Stomach smooth muscle (tissue), 2 donors: ENCODE results near the gene TRIP13.

ENCODE experiments used
- H3K27ac ChIP-seq: one replicate; pipeline ENCODE4 v1.7.0; 2013; ENCODE audit warnings: mild to moderate bottlenecking, low read length, inconsistent platforms
- H3K27me3 ChIP-seq, 2 donors: one replicate each; pipeline ENCODE4 v1.7.0; 2013; ENCODE audit warnings: low read length in 2 of 2; ENCODE audit not compliant: insufficient read depth in 2 of 2, control insufficient read depth in 1 of 2
- H3K36me3 ChIP-seq, 2 donors: one replicate each; pipeline ENCODE4 v1.7.0; 2013; ENCODE audit warnings: low read length in 2 of 2; ENCODE audit not compliant: control insufficient read depth in 2 of 2, insufficient read depth in 2 of 2
- H3K4me1 ChIP-seq: one replicate; pipeline ENCODE4 v1.7.0; 2013; ENCODE audit warnings: low read length; ENCODE audit not compliant: control insufficient read depth, insufficient read depth
- H3K4me3 ChIP-seq, 2 donors: one replicate each; pipeline ENCODE4 v1.7.0; 2013; ENCODE audit warnings: low read length in 2 of 2
- H3K9ac ChIP-seq, 2 donors: one replicate each; pipeline ENCODE4 v1.7.0; 2013; ENCODE audit warnings: low read length in 2 of 2, mild to moderate bottlenecking in 1 of 2
- H3K9me3 ChIP-seq, 2 donors: one replicate each; pipeline ENCODE4 v1.7.0; 2013; ENCODE audit warnings: low read length in 2 of 2; ENCODE audit not compliant: control insufficient read depth in 2 of 2
- donor health status: healthy.
- donor health status: Pancreatic carcinoma.

Gene TRIP13

DNA sequence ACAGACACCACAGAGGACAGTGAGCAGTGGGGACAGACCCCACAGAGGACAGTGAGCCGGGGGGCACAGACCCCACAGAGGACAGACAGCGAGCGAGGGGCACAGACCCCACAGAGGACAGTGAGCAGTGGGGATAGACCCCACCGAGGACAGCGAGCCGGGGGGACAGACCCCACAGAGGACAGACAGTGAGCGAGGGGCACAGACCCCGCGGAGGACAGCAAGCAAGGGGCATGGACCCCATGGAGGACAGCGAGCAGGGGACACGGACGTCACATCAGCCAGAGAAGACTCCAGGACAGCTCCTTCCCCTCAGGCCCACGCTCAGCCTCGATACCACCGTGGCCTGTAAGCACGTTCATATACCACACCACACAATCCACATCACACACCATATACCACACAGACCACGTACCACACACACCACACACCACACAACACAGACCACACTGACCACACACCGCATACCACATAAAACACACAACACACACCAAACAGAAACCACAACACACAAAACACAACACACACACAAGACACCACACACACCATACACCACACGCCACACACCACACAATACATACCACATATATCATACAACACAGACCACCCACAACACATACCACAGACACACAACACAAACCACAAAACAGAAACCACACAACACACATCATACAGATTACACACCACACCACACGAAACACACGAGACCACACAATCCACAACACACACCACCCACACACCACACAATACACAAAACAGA lies 36.7 kb upstream of the TRIP13 start:
- peaks cover 0 to 3% of the 10 kb centered on the region in 2 donors for H3K36me3 ChIP-seq
- H3K27ac ChIP-seq, result no peak overlapping the region
- H3K4me1 ChIP-seq, result no peaks in the 10 kb centered on the region
- no peaks in the 10 kb centered on the region for H3K9me3 ChIP-seq
- H3K9ac ChIP-seq, result no peak overlapping the region
- peaks cover 5 to 9% of the 10 kb centered on the region in 2 donors for H3K27me3 ChIP-seq
- H3K4me3 ChIP-seq, result no peak overlapping the region

GRCh38 chr5:856531-857425 lies 35.9 kb upstream of the TRIP13 start:
- Histone ChIP-seq H3K36me3 (peaks cover 0 to 3% of the 10 kb centered on the region in 2 donors), H3K4me1 (no peaks in the 10 kb centered on the region), H3K27ac (no peak overlapping the region), H3K9me3 (no peaks in the 10 kb centered on the region), H3K4me3 (no peak overlapping the region), H3K9ac (no peak overlapping the region), H3K27me3 (peaks cover 5 to 8% of the 10 kb centered on the region in 2 donors)

GRCh38 chr5:858726-859125 lies 34.0 kb upstream of the TRIP13 start:
- Histone ChIP-seq H3K4me1 (no peaks in the 10 kb centered on the region), H3K9me3 (no peaks in the 10 kb centered on the region), H3K36me3 (peaks cover 9 to 17% of the 10 kb centered on the region in 2 donors), H3K4me3 (no peak overlapping the region), H3K27me3 (no peaks in the 10 kb centered on the region), H3K9ac (no peak overlapping the region), H3K27ac (no peak overlapping the region)

DNA sequence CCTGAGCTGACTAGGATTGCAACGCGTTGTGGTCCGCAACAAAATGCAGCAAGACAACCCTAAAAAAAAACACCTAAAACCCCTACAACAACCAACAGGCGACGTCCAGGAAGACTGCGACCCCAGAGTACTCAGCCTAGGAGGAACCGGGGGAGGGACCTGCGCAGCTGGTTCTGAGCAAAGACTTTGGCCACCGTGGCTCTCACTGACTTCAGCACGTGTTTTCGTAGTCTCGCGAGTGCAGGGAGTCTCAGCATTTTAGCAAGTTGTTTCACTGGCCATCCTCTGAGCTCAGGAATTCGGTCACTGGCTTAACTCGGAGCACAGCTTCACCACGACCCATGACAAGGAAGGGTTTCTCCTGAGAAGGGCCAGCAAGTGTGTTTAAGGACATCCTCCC lies 33.3 kb upstream of the TRIP13 start:
- H3K9me3 ChIP-seq, result no peaks in the 10 kb centered on the region
- H3K9ac ChIP-seq, result no peak overlapping the region
- H3K27me3 ChIP-seq, result no peaks in the 10 kb centered on the region
- no peak overlapping the region for H3K27ac ChIP-seq
- no peak overlapping the region for H3K4me3 ChIP-seq
- peaks cover under 1% of the 10 kb centered on the region for H3K4me1 ChIP-seq
- peaks cover 13 to 23% of the 10 kb centered on the region in 2 donors for H3K36me3 ChIP-seq

GRCh38 chr5:859798-860296 lies 32.8 kb upstream of the TRIP13 start:
- no peak overlapping the region for H3K9ac ChIP-seq
- H3K4me3 ChIP-seq, result no peak overlapping the region
- H3K4me1 ChIP-seq, result peaks cover 3% of the 10 kb centered on the region
- no peaks in the 10 kb centered on the region for H3K9me3 ChIP-seq
- H3K36me3 ChIP-seq, result peaks cover 16 to 27% of the 10 kb centered on the region in 2 donors
- no peaks in the 10 kb centered on the region for H3K27me3 ChIP-seq
- no peak overlapping the region for H3K27ac ChIP-seq

- H3K4me1 ChIP-seq, result peaks cover 3% of the 10 kb centered on the region
These were observed 32.1 kb upstream of the TRIP13 start for GRCh38 chr5:860506-861150.

DNA sequence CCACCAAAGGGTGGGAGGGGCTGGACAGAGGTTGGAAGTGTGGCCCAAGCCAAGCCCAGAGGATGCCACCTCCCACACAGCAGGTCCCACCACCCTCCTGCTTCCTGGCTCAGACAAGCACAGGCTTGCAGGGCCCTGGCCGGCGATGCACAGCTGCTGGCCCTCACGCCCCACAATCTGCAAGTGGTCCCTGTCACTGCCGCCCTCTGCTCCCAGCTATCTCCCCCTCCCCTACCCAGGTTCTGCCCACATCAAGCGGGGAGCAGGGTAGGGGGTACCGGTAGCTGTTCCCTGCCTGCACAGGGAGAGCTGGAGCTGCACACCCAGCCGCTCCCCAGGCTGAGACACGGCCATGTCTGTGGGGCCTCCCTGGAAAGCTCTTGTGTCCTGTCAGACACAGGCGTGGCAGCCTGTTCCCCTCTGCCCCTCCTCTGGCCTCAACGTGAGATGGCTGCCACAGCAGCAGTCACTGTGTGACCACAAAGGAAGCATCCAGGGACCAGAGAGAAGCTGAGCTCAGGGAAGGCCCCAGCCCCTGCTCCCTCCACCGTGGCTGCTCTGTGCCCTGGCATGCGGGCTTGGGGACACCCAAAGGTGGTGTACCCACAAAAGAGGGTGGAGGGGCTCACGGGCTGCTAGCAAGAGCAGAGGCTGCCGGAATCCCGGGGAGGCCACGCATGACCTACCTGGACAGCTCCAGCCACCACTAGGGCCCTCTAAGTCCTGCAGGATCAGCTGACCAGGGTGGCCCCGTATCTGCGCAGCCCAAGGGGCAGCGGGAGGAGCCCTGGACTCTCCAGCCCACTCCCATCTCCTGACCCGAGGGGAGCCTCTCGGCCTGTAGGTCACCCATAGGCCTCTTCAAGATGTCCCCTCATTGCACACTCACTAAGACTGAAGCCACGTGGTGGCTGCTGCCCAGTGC lies 31.0 kb upstream of the TRIP13 start:
- H3K4me1 ChIP-seq, result peaks cover 3% of the 10 kb centered on the region
- H3K4me3 ChIP-seq, result no peak overlapping the region
- H3K27me3 ChIP-seq, result no peaks in the 10 kb centered on the region
- peaks cover 20 to 36% of the 10 kb centered on the region in 2 donors for H3K36me3 ChIP-seq
- H3K27ac ChIP-seq, result no peak overlapping the region
- no peaks in the 10 kb centered on the region for H3K9me3 ChIP-seq
- no peak overlapping the region for H3K9ac ChIP-seq

More at GRCh38 chr5:860506-861150, 32.1 kb upstream of the TRIP13 start:
- H3K9me3 ChIP-seq, result no peaks in the 10 kb centered on the region
- no peak overlapping the region for H3K27ac ChIP-seq
- no peak overlapping the region for H3K9ac ChIP-seq
- no peak overlapping the region for H3K4me3 ChIP-seq
- H3K36me3 ChIP-seq, result peaks cover 16 to 31% of the 10 kb centered on the region in 2 donors
- no peaks in the 10 kb centered on the region for H3K27me3 ChIP-seq

GRCh38 chr5:862367-863243 lies 30.1 kb upstream of the TRIP13 start:
- H3K9ac ChIP-seq, result no peak overlapping the region
- H3K27ac ChIP-seq, result no peak overlapping the region
- H3K27me3 ChIP-seq, result no peaks in the 10 kb centered on the region
- peaks cover 3% of the 10 kb centered on the region for H3K4me1 ChIP-seq
- H3K4me3 ChIP-seq, result no peak overlapping the region
- H3K9me3 ChIP-seq, result no peaks in the 10 kb centered on the region
- peaks cover 20 to 40% of the 10 kb centered on the region in 2 donors for H3K36me3 ChIP-seq

DNA sequence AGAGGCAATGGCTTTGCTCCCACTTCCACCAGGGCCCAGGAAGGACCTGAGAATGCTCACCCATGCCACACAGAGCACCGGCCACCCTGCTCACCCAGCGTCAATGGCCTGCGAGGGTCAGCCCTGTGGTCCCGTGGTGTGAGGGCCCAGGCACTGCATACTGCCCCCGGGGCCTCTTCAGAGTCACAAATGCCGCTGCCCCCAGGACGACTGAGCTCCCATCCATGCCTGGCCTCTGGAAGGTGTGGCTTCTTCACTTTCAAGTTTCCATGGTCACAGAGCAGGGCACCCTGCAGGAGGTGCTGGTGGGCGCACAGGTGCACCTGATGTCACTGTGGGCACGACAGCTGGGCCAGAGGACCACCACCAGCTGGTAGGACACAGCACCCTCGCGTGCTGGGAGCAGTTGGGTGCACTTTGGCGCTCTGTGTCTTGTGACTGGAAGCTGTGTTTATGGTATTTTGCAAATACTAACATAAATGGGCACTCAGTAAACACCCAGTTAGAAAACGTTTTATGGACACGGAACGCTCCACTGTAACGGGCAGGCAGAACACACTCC lies 29.4 kb upstream of the TRIP13 start:
- H3K27me3 ChIP-seq, result no peaks in the 10 kb centered on the region
- peaks cover 3% of the 10 kb centered on the region for H3K4me1 ChIP-seq
- no peak overlapping the region for H3K27ac ChIP-seq
- no peak overlapping the region for H3K4me3 ChIP-seq
- H3K9me3 ChIP-seq, result no peaks in the 10 kb centered on the region
- H3K36me3 ChIP-seq, result peaks cover 24 to 45% of the 10 kb centered on the region in 2 donors
- no peak overlapping the region for H3K9ac ChIP-seq
